Glutamatergic neuron (in vitro differentiated cells): ENCODE data around the gene AMPD1. TPM values are rescaled to one million over a fixed set of nuclear protein-coding genes. Genes with fewer than 3 reads are reported as not detected.

Source experiments
- DNase-seq: peaks from one replicate; pipeline ENCODE4 v3.0.0; 2022
- H3K27ac Mint-ChIP-seq: one replicate; pipeline ENCODE4 v1.8.0; 2020; ENCODE audit warnings: mild to moderate bottlenecking, mixed read lengths, inconsistent platforms; ENCODE audit not compliant: unreplicated experiment
- H3K27me3 Mint-ChIP-seq: one replicate; pipeline ENCODE4 v1.8.0; 2020; ENCODE audit warnings: mild to moderate bottlenecking, moderate library complexity, mixed read lengths, inconsistent platforms; ENCODE audit not compliant: unreplicated experiment
- H3K36me3 Mint-ChIP-seq: one replicate; pipeline ENCODE4 v1.8.0; 2020; ENCODE audit warnings: mild to moderate bottlenecking, mixed read lengths, inconsistent platforms; ENCODE audit not compliant: unreplicated experiment
- H3K4me1 Mint-ChIP-seq: one replicate; pipeline ENCODE4 v1.8.0; 2020; ENCODE audit warnings: mild to moderate bottlenecking, low read depth, mixed read lengths, inconsistent platforms; ENCODE audit not compliant: unreplicated experiment
- H3K4me3 Mint-ChIP-seq: one replicate; pipeline ENCODE4 v1.8.0; 2020; ENCODE audit warnings: mild to moderate bottlenecking, mixed read lengths, inconsistent platforms; ENCODE audit not compliant: unreplicated experiment
- H3K9me3 Mint-ChIP-seq: one replicate; pipeline ENCODE4 v1.8.0; 2020; ENCODE audit warnings: mild to moderate bottlenecking, moderate library complexity, mixed read lengths, inconsistent platforms; ENCODE audit not compliant: unreplicated experiment
- CTCF ChIP-seq: fragments of 200-600 bp; sonication (generic); IDR thresholded peaks from one replicate; pipeline ENCODE4 v1.5.0; 2021; ENCODE audit not compliant: partially characterized antibody, unreplicated experiment
- total RNA-seq: library from RNA; stranded (reverse); fragmentation: NEBNext Ultra II Directional; extraction: Animal tissue kit (Norgen Biotek cat#: 25700); gene quantifications from one replicate; pipeline ENCODE4 v1.2.1, GENCODE V29; 2021; ENCODE audit not compliant: unreplicated experiment

AMPD1 gene
- total RNA-seq, 1 donor from 2014 or later = not detected

GRCh38 chr1:114677691-114678090 is 17.7 kb downstream of the AMPD1 start:
- no peak overlapping the region for H3K27ac Mint-ChIP-seq
- no peak overlapping the region for H3K4me3 Mint-ChIP-seq
- no peaks in the 10 kb centered on the region for H3K4me1 Mint-ChIP-seq
- no peak for DNase-seq
- no peak for TF ChIP-seq CTCF
- no peaks in the 10 kb centered on the region for H3K36me3 Mint-ChIP-seq
- H3K9me3 Mint-ChIP-seq = no peaks in the 10 kb centered on the region
- peaks cover 3% of the 10 kb centered on the region for H3K27me3 Mint-ChIP-seq

GRCh38 chr1:114676115-114676514 is 19.2 kb downstream of the AMPD1 start:
- H3K36me3 Mint-ChIP-seq = no peaks in the 10 kb centered on the region
- H3K9me3 Mint-ChIP-seq = no peaks in the 10 kb centered on the region
- no peak for DNase-seq
- TF ChIP-seq CTCF = no peak
- H3K4me3 Mint-ChIP-seq = no peak overlapping the region
- H3K4me1 Mint-ChIP-seq = no peaks in the 10 kb centered on the region
- H3K27me3 Mint-ChIP-seq = peaks cover 3% of the 10 kb centered on the region
- no peak overlapping the region for H3K27ac Mint-ChIP-seq

- H3K9me3 Mint-ChIP-seq = peaks cover 2% of the 10 kb centered on the region
- no peak for TF ChIP-seq CTCF
- no peaks in the 10 kb centered on the region for H3K4me1 Mint-ChIP-seq
Observed at GRCh38 chr1:114671939-114672275, 23.4 kb downstream of the AMPD1 start.

GRCh38 chr1:114671011-114671938 is 24.1 kb downstream of the AMPD1 start:
- no peak overlapping the region for H3K4me3 Mint-ChIP-seq
- no peaks in the 10 kb centered on the region for H3K4me1 Mint-ChIP-seq
- H3K9me3 Mint-ChIP-seq = peaks cover 2% of the 10 kb centered on the region
- no peak overlapping the region for H3K27ac Mint-ChIP-seq
- peaks cover 2% of the 10 kb centered on the region for H3K27me3 Mint-ChIP-seq
- no peak for DNase-seq
- H3K36me3 Mint-ChIP-seq = no peaks in the 10 kb centered on the region
- no peak for TF ChIP-seq CTCF

More at GRCh38 chr1:114671939-114672275, 23.4 kb downstream of the AMPD1 start:
- Mint-ChIP-seq H3K4me3 (no peak overlapping the region), H3K36me3 (no peaks in the 10 kb centered on the region), H3K27ac (no peak overlapping the region), H3K27me3 (peaks cover 2% of the 10 kb centered on the region)
- no peak for DNase-seq
